ENCODE data around the gene EIF2D. TPM values are rescaled to one million over a fixed set of nuclear protein-coding genes. Genes with fewer than 3 reads are reported as not detected.

The EIF2D gene
- total RNA-seq, 1 experiment from 2014 or later, result 110 TPM

DNA sequence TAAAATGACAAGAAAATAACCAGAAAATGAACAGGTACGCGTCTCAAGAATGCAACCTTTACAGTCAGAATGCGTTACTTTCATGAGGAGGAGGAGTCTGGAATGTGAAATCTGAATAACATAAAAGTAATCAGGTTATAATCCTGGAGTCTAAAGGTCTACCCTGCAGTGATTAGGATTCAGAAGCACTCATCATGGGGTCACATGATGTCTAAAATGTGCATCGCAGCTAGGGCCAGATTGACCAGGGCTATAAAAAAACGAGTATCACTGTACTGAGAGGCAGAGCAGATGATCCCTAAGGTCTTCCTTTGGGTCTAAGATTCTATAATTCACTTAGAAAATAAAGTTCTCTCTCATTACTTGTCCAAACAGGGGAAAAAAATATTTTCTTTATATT is 7.4 kb downstream of the EIF2D start:
- Histone ChIP-seq H3K4me1 (ENCODE audit: insufficient read depth, low read length) (no peaks in the 10 kb centered on the region), H3K36me3 (ENCODE audit: low read depth, low read length) (peaks cover 59% of the 10 kb centered on the region), H3F3A (ENCODE audit: low read length, unreplicated experiment) (peaks cover 6% of the 10 kb centered on the region), H2AFZ (ENCODE audit: low read length) (no peak overlapping the region), H3K9me2 (replicated peaks; ENCODE audit: low read length) (no peaks in the 10 kb centered on the region), H3K79me2 (ENCODE audit: low read length) (no peaks in the 10 kb centered on the region), H4K20me1 (ENCODE audit: low read length) (no peaks in the 10 kb centered on the region), H3K4me2 (ENCODE audit: low read length) (no peak overlapping the region), H3K4me3 (ENCODE audit: low read length) (no peak overlapping the region), H3K27me3 (ENCODE audit: low read length) (no peaks in the 10 kb centered on the region), H3K27ac (ENCODE audit: low read length) (no peak overlapping the region), H3K9ac (ENCODE audit: low read length) (no peak overlapping the region), H3K9me3 (ENCODE audit: low read length) (no peaks in the 10 kb centered on the region)
- DNase-seq (no peak), ATAC-seq (no peak)
- intact Hi-C loops (cut with micrococcal nuclease), result loop anchor here (5.0 kb wide), 1 partner anchor 307 kb away; no protein-coding TSS in a partner anchor
- BruUV-seq (replicated peaks), result no TSS peak
- CTCF ChIA-PET, result no interaction called here
- TF ChIP-seq EZH2 (IDR thresholded peaks at IDR 0.05; ENCODE audit: low read length, unreplicated experiment), result no peak
- TF ChIP-seq, protein P1, sequence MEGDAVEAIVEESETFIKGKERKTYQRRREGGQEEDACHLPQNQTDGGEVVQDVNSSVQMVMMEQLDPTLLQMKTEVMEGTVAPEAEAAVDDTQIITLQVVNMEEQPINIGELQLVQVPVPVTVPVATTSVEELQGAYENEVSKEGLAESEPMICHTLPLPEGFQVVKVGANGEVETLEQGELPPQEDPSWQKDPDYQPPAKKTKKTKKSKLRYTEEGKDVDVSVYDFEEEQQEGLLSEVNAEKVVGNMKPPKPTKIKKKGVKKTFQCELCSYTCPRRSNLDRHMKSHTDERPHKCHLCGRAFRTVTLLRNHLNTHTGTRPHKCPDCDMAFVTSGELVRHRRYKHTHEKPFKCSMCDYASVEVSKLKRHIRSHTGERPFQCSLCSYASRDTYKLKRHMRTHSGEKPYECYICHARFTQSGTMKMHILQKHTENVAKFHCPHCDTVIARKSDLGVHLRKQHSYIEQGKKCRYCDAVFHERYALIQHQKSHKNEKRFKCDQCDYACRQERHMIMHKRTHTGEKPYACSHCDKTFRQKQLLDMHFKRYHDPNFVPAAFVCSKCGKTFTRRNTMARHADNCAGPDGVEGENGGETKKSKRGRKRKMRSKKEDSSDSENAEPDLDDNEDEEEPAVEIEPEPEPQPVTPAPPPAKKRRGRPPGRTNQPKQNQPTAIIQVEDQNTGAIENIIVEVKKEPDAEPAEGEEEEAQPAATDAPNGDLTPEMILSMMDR (conservative IDR thresholded peaks at IDR 0.05; ENCODE audit: low read depth, low read length), result no peak
- no peak for TF ChIP-seq EZH2phosphoT487 (IDR thresholded peaks at IDR 0.05; ENCODE audit: borderline replicate concordance, low read length)
- POLR2A ChIA-PET (ENCODE audit: unreplicated experiment), result no interaction called here

DNA sequence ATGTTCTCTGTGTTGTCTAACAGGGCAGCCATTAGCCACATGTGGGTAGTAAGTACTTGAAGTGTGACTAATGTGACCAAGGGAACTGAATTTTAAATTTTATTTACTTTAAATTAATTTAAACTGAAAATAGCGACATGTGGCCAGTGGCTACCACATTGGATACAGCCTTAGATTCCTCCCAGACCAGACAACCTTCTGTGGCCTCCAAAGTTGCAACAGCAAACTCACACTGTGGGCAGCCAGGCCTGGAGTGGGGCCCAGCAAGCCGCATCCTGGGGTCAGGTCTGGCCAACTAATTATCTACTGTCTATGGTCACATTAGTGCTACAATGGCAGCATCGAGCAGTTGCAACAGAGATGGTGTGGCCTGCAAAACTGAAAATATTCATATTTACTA is 11.7 kb downstream of the EIF2D start:
- ChIA-PET CTCF (interaction anchor here (0.6 to 1.1 kb wide), 3 partner anchors 15 to 63 kb away, joined by 3 read pairs; no protein-coding TSS in a partner anchor), POLR2A (ENCODE audit: unreplicated experiment) (no interaction called here)
- peaks cover 73% of the 10 kb centered on the region for H3K36me3 ChIP-seq (ENCODE audit: low read depth, low read length)
- TF ChIP-seq, protein P1 (conservative IDR thresholded peaks at IDR 0.05; ENCODE audit: low read depth, low read length), result no peak
- TF ChIP-seq EZH2phosphoT487 (IDR thresholded peaks at IDR 0.05; ENCODE audit: borderline replicate concordance, low read length) (no peak), EZH2 (IDR thresholded peaks at IDR 0.05; ENCODE audit: low read length, unreplicated experiment) (no peak)
- H3K9me3 ChIP-seq (ENCODE audit: low read length), result no peaks in the 10 kb centered on the region
- no peaks in the 10 kb centered on the region for H3F3A ChIP-seq (ENCODE audit: low read length, unreplicated experiment)
- H4K20me1 ChIP-seq (ENCODE audit: low read length), result no peaks in the 10 kb centered on the region
- H3K9me2 ChIP-seq (replicated peaks; ENCODE audit: low read length), result no peaks in the 10 kb centered on the region
- no peak overlapping the region for H2AFZ ChIP-seq (ENCODE audit: low read length)
- intact Hi-C loops (cut with micrococcal nuclease), result no loop called here
- no peaks in the 10 kb centered on the region for H3K27me3 ChIP-seq (ENCODE audit: low read length)
- no TSS peak for BruUV-seq (replicated peaks)
- ATAC-seq (no peak), DNase-seq (no peak)
- no peaks in the 10 kb centered on the region for H3K4me1 ChIP-seq (ENCODE audit: insufficient read depth, low read length)
- H3K4me3 ChIP-seq (ENCODE audit: low read length), result no peak overlapping the region
- no peak overlapping the region for H3K27ac ChIP-seq (ENCODE audit: low read length)
- H3K9ac ChIP-seq (ENCODE audit: low read length), result no peak overlapping the region
- H3K79me2 ChIP-seq (ENCODE audit: low read length), result no peaks in the 10 kb centered on the region
- no peak overlapping the region for H3K4me2 ChIP-seq (ENCODE audit: low read length)

DNA sequence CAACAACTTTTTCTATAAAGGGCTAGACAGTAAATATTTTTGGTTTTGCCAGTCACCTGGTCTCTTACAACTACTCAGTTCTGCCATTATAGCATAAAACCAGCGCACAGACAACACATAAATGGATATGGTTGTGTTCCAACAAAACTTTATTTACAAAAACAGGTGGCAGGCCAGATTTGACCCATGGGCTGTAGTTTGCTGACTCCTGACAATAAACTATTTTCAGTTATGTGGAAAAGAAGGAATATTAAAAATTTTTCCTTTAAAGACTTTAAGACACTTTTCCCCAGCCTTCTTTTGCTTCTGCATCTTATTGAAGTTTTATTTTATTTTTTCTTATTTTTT is 16.0 kb downstream of the EIF2D start:
- POLR2A ChIA-PET (ENCODE audit: unreplicated experiment), result no interaction called here
- Histone ChIP-seq H2AFZ (ENCODE audit: low read length) (no peak overlapping the region), H3K36me3 (ENCODE audit: low read depth, low read length) (peaks cover 74% of the 10 kb centered on the region), H3K4me2 (ENCODE audit: low read length) (no peak overlapping the region), H3K27ac (ENCODE audit: low read length) (no peak overlapping the region), H3K4me3 (ENCODE audit: low read length) (no peak overlapping the region), H3K9ac (ENCODE audit: low read length) (no peak overlapping the region), H3F3A (ENCODE audit: low read length, unreplicated experiment) (no peaks in the 10 kb centered on the region), H3K79me2 (ENCODE audit: low read length) (no peaks in the 10 kb centered on the region), H4K20me1 (ENCODE audit: low read length) (no peaks in the 10 kb centered on the region), H3K9me3 (ENCODE audit: low read length) (no peaks in the 10 kb centered on the region), H3K9me2 (replicated peaks; ENCODE audit: low read length) (no peaks in the 10 kb centered on the region), H3K27me3 (ENCODE audit: low read length) (no peaks in the 10 kb centered on the region), H3K4me1 (ENCODE audit: insufficient read depth, low read length) (0 out of 2 replicates have a peak, but pooled peaks cover under 1% of the 10 kb centered on the region)
- DNase-seq (no peak), ATAC-seq (no peak)
- no TSS peak for BruUV-seq (replicated peaks)
- CTCF ChIA-PET, result no interaction called here
- intact Hi-C loops (cut with micrococcal nuclease), result no loop called here
- TF ChIP-seq, protein P1 (conservative IDR thresholded peaks at IDR 0.05; ENCODE audit: low read depth, low read length), result no peak
- TF ChIP-seq EZH2 (IDR thresholded peaks at IDR 0.05; ENCODE audit: low read length, unreplicated experiment) (no peak), EZH2phosphoT487 (IDR thresholded peaks at IDR 0.05; ENCODE audit: borderline replicate concordance, low read length) (no peak)

Measured in PC-3 (cell line).